HepG2 (cell line): ENCODE measurements around the gene SLFN14. TPM values are rescaled to one million over a fixed set of nuclear protein-coding genes. Genes with fewer than 3 reads are reported as not detected.
"Not testable (repeated sequence)": the region's sequence is repeated elsewhere in the genome, so short reads cannot be mapped to it uniquely, and the experiment has no call there.

Source experiments
- ATAC-seq: fragments of 200-7000 bp; cut with Tn5 transposase; 3 replicates; pipeline ENCODE4 v1.9.1; 2020; ENCODE audit warnings: mild to moderate bottlenecking, moderate library complexity
- BruUV-seq: library from RNA; stranded (reverse); fragments of 400-500 nt; replicated peaks from 2 replicates; lab custom pipeline; 2021; lab: Mats Ljungman, UMichigan
- CTCF ChIA-PET: fragments of 300-600 bp; formaldehyde crosslinking; extraction: SDS; loops from one replicate; lab custom pipeline; 2021; ENCODE audit warnings: low total read pairs, inconsistent platforms, low intra/inter-chr PET ratio; lab: Yijun Ruan, JAX
- POLR2A ChIA-PET: fragments of 350-600 bp; sonication (Branson Sonifier 250); formaldehyde crosslinking; loops from one replicate; lab custom pipeline; 2020; ENCODE audit warnings: antibody characterized with exemption, inconsistent platforms; lab: Yijun Ruan, JAX
- DNase-seq: peaks from one replicate; pipeline ENCODE4 v3.0.0-alpha.2; 2015; ENCODE audit warnings: low spot score
- FAIRE-seq: peaks from 3 replicates; lab custom pipeline; 2011; peaks lifted over from hg19 to GRCh38; lab: Jason Lieb, UNC
- H2AFZ ChIP-seq: one replicate; pipeline ENCODE4 v1.6.1; 2011; ENCODE audit warnings: low read length, inconsistent platforms
- H3K27ac ChIP-seq: fragments of 300-600 bp; 3 replicates; pipeline ENCODE4 v1.8.0; 2011; ENCODE audit warnings: mixed run types, mild to moderate bottlenecking, mixed read lengths, low read length, inconsistent platforms; ENCODE audit not compliant: insufficient read depth; ENCODE audit errors: extremely low read length
- H3K27me3 ChIP-seq, 2 experiments: fragments of 200-600 bp in 1 of 2; 2 replicates in 1 of 2; 3 replicates in 1 of 2; pipeline versions ENCODE4 v1.6.0 to v1.8.0; 2011; ENCODE audit warnings: low read length in 2 of 2, mild to moderate bottlenecking in 2 of 2, moderate library complexity in 2 of 2, inconsistent platforms in 1 of 2; ENCODE audit not compliant: insufficient read depth in 2 of 2, control insufficient read depth in 1 of 2
- H3K36me3 ChIP-seq, 2 experiments: fragments of 200-600 bp in 1 of 2; replicated peaks in 1 of 2; 2 replicates in 1 of 2; 3 replicates in 1 of 2; pipeline versions ENCODE4 v1.5.1 to v1.8.0; 2011; ENCODE audit warnings: low read length in 2 of 2, inconsistent platforms in 1 of 2; ENCODE audit not compliant: insufficient read depth in 2 of 2, control insufficient read depth in 1 of 2
- H3K4me1 ChIP-seq: 2 replicates; pipeline ENCODE4 v1.5.1; 2012; ENCODE audit warnings: low read length, inconsistent platforms; ENCODE audit not compliant: insufficient read depth
- H3K4me2 ChIP-seq: 2 replicates; pipeline ENCODE4 v1.6.0; 2011; ENCODE audit warnings: low read depth, low read length, inconsistent platforms
- H3K4me3 ChIP-seq, 3 experiments: fragments of 200-600 bp in 1 of 3; sonication (generic), shearing (Covaris generic) in 1 of 3; replicated peaks in 1 of 3; 2 replicates each; pipeline ENCODE4 v1.5.1; 2011 to 2016; ENCODE audit warnings: low read length in 3 of 3, inconsistent platforms in 2 of 3, low read depth in 2 of 3, mild to moderate bottlenecking in 2 of 3, control low read depth in 1 of 3, mixed read lengths in 1 of 3; ENCODE audit not compliant: insufficient read depth in 1 of 3
- H3K79me2 ChIP-seq: one replicate; pipeline ENCODE4 v1.6.1; 2011; ENCODE audit warnings: low read length, inconsistent platforms; ENCODE audit not compliant: insufficient read depth
- H3K9ac ChIP-seq: 2 replicates; pipeline ENCODE4 v1.6.0; 2011; ENCODE audit warnings: mild to moderate bottlenecking, low read depth, low read length, inconsistent platforms; ENCODE audit not compliant: insufficient read depth
- H3K9me3 ChIP-seq: 2 replicates; pipeline ENCODE4 v1.5.1; 2012; ENCODE audit warnings: mild to moderate bottlenecking, low read length
- H4K20me1 ChIP-seq: 2 replicates; pipeline ENCODE4 v1.6.0; 2011; ENCODE audit warnings: inconsistent platforms, mild to moderate bottlenecking, low read length, moderate library complexity; ENCODE audit not compliant: insufficient read depth
- KLF15 ChIP-seq: sonication (generic); formaldehyde crosslinking; IDR thresholded peaks from 2 replicates; pipeline ENCODE4 v1.8.1; 2023; ENCODE audit warnings: borderline replicate concordance, mild to moderate bottlenecking, inconsistent platforms, missing genetic modification reagents, mixed read lengths
- ZMAT3 ChIP-seq: sonication (generic); formaldehyde crosslinking; conservative IDR thresholded peaks from 2 replicates; pipeline ENCODE4 v1.7.0; 2021; ENCODE audit warnings: missing genetic modification reagents
- ZNF687 ChIP-seq: sonication (generic); formaldehyde crosslinking; IDR thresholded peaks from 2 replicates; pipeline ENCODE4 v1.5.1; 2020; ENCODE audit warnings: mild to moderate bottlenecking, missing genetic modification reagents, moderate library complexity
- WGBS: methylation state at CpG from one replicate; pipeline ENCODE4 v1.1.6; 2017; ENCODE audit warnings: low lambda C conversion rate; 5-methylcytosine and 5-hydroxymethylcytosine counted together
- in situ Hi-C: cut with HindIII; loops from 2 replicates; pipeline ENCODE4 v1.10.0; 2017; ENCODE audit warnings: low pct_unique_long_range_greater_than_20kb; ENCODE audit not compliant: extremely low pct_ligation_motif_present
- intact Hi-C: fragments of 100-400 bp; cut with micrococcal nuclease; formaldehyde crosslinking; loops from one replicate; pipeline ENCODE4 v1.10.0; 2022; ENCODE audit not compliant: unreplicated experiment
- polyA plus RNA-seq, 8 experiments: library from polyadenylated mRNA; depleted of rRNA in 3 of 8; stranded (reverse) in 7 of 8; unstranded in 1 of 8; fragments of >200 nt; fragmentation: Illumina TruSeq in 4 of 8; extraction: Trizol in 4 of 8; gene quantifications; 2 replicates each; pipeline versions ENCODE4 v1.2.1 to v1.2.3, GENCODE V29; 2011 to 2016; ENCODE audit warnings: low read depth in 4 of 8, missing spikeins in 1 of 8, mixed read lengths in 1 of 8; ENCODE audit not compliant: insufficient read depth in 1 of 8
- total RNA-seq, 5 experiments: library from RNA; depleted of rRNA; stranded (reverse); fragments of >200 nt; fragmentation: Illumina TruSeq; extraction: Trizol; gene quantifications; 2 replicates each; pipeline ENCODE4 v1.2.3, GENCODE V29; 2016; ENCODE audit warnings: low read depth in 1 of 5
- TF ChIP-seq, protein P1 (sequence below): sonication (generic); formaldehyde crosslinking; IDR thresholded peaks from 2 replicates; pipeline ENCODE4 v1.5.0; 2020; ENCODE audit warnings: mild to moderate bottlenecking, missing genetic modification reagents

The SLFN14 gene
- total and polyA plus RNA-seq, 2 of the 13 experiments (the other 11 are each of a cell fraction or from before 2014, with no cell fraction given) = not detected

DNA sequence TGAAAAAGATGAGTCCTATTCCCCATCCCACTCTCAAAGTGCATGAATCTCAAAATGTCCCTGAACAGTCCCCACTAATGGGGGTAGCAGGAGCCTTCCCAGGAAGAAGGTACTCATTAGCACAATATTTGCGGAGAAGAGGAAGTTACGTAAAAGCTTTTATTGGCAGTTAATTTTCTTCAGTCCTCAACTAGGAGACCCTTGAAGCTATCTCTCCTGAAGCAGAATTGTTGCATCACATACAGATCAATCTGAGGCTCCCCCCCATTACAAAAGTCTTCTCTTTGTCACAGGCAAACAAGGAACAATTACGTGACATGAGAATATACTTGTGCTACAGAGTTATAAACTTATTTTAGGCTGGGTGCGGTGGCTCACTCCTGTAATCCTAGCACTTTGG, 37.3 kb downstream of the SLFN14 start (continued):
- TF ChIP-seq ZNF687 (CRISPR knock-in tag) (no peak), ZMAT3 (CRISPR knock-in tag) (no peak), KLF15 (CRISPR knock-in tag) (no peak)
- TF ChIP-seq, protein P1, sequence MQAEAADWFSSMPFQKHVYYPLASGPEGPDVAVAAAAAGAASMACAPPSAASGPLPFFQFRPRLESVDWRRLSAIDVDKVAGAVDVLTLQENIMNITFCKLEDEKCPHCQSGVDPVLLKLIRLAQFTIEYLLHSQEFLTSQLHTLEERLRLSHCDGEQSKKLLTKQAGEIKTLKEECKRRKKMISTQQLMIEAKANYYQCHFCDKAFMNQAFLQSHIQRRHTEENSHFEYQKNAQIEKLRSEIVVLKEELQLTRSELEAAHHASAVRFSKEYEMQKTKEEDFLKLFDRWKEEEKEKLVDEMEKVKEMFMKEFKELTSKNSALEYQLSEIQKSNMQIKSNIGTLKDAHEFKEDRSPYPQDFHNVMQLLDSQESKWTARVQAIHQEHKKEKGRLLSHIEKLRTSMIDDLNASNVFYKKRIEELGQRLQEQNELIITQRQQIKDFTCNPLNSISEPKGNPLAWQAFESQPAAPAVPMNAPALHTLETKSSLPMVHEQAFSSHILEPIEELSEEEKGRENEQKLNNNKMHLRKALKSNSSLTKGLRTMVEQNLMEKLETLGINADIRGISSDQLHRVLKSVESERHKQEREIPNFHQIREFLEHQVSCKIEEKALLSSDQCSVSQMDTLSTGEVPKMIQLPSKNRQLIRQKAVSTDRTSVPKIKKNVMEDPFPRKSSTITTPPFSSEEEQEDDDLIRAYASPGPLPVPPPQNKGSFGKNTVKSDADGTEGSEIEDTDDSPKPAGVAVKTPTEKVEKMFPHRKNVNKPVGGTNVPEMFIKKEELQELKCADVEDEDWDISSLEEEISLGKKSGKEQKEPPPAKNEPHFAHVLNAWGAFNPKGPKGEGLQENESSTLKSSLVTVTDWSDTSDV = no peak

DNA sequence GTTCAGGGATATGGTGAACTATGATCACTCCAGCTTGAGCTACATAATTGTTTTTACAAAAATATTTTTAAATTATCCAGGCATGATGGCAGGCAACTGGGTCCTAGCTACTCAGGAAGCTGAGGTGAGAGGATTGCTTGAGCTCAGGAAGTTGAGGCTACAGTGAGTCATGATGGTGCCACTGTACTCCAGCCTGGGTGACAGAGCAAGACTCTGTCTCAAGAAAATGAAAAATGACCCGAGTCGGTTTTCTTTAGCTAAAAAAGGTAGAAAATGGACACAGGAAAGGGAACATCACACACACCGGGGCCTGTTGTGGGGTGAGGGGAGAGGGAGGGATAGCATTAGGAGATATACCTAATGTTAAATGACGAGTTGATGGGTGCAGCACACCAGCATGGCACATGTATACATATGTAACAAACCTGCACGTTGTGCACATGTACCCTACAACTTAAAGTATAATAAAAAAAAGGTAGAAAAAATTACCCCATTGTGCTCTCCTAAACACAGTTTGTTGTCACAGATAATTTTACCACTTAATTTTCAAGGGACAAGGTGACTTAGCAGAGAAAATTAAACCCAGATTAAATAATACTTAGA, 38.9 kb downstream of the SLFN14 start:
- FAIRE-seq, ATAC-seq, H3K27me3 ChIP-seq, intact Hi-C loops, H3K4me3 ChIP-seq, H2AFZ ChIP-seq, BruUV-seq, H3K36me3 ChIP-seq, H3K79me2 ChIP-seq, H3K9me3 ChIP-seq, POLR2A ChIA-PET, DNase-seq, H3K4me2 ChIP-seq, H3K4me1 ChIP-seq, CTCF ChIA-PET, H3K9ac ChIP-seq, H3K27ac ChIP-seq, in situ Hi-C loops, H4K20me1 ChIP-seq: not testable (repeated sequence)
- under 1% methylated on average over 5 of the region's 5 CpGs for WGBS
